ENCODE results near the gene NAB1.

DNA sequence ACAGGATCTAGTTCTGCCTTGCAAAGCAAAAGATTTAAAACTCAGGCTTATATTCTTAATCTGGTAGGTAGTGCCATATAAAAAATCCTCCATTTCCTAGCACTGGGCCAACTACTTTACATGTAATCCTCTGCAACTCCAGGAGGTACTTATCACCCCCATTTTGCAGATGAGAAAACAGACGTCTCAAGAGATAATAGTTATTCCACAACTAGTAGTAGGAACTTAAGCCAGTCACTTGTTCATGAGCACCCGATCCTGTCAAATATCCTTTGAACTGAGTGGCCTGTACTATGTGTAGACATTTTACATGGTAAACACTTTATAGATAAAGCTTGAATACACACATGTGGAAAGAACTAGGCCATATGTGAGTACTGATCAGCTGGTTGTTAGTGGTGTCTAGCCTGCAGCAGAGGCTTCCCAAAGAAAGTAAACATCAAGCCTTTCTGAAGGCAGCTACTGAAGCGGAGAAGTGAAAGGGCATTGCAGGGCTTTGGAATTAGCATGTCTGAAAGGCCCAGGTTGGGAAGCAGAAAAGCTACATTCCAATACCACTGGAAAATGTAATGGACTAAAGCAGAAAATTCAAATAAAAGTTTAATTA, 48.0 kb downstream of the NAB1 start:
- TF ChIP-seq GATA2 (IDR thresholded peaks at IDR 0.05; ENCODE audit: low read depth, low read length): no peak
- TF ChIP-seq GATA3 (IDR thresholded peaks at IDR 0.05; ENCODE audit: low read depth, low read length): no peak

Data from SH-SY5Y (cell line).